HEK293 (cell line): ENCODE measurements around the gene WDR89.

Experiments used
- CTCF ChIA-PET: fragments of 350-600 bp; formaldehyde crosslinking; extraction: SDS; loops from one replicate; lab custom pipeline; 2021; ENCODE audit warnings: antibody characterized with exemption; lab: Yijun Ruan, JAX
- POLR2A ChIA-PET: fragments of 300-600 bp; formaldehyde crosslinking; extraction: SDS; loops from one replicate; lab custom pipeline; 2020; ENCODE audit warnings: antibody characterized with exemption, inconsistent platforms; lab: Yijun Ruan, JAX
- H3K27ac ChIP-seq: fragments of 200-500 bp; sonication (Bioruptor generic); 2 replicates; pipeline ENCODE4 v1.5.1; 2014; ENCODE audit warnings: low read depth, low read length, control low read depth, inconsistent platforms; ENCODE audit errors: extremely low read depth
- H3K36me3 ChIP-seq, 2 experiments: fragments of 200-500 bp in 1 of 2; sonication (Bioruptor generic) in 1 of 2; 1 replicate in 1 of 2; 2 replicates in 1 of 2; pipeline ENCODE4 v1.5.1; 2014 to 2017; ENCODE audit warnings: inconsistent platforms in 2 of 2, low read length in 2 of 2; ENCODE audit not compliant: control insufficient read depth in 2 of 2, insufficient read depth in 1 of 2
- H3K4me1 ChIP-seq: fragments of 200-500 bp; sonication (Bioruptor generic); 2 replicates; pipeline ENCODE4 v1.5.1; 2014; ENCODE audit warnings: mild to moderate bottlenecking, low read length, inconsistent platforms; ENCODE audit not compliant: control insufficient read depth, insufficient read depth
- H3K4me3 ChIP-seq: 2 replicates; pipeline ENCODE4 v1.5.1; 2011; ENCODE audit warnings: low read depth, mild to moderate bottlenecking, control low read depth, low read length, moderate library complexity
- H3K9me3 ChIP-seq: fragments of 200-500 bp; sonication (Bioruptor generic); 2 replicates; pipeline ENCODE4 v1.5.1; 2014; ENCODE audit warnings: low read depth, low read length, inconsistent platforms; ENCODE audit not compliant: control insufficient read depth, insufficient read depth
- KLF16 ChIP-seq: fragments of 450-650 bp; formaldehyde crosslinking; IDR thresholded peaks from 2 replicates; pipeline ENCODE4 v1.5.1; 2017; ENCODE audit warnings: missing biosample characterization, missing genetic modification characterization
- ZFP41 ChIP-seq: fragments of 450-650 bp; formaldehyde crosslinking; IDR thresholded peaks from 2 replicates; pipeline ENCODE4 v1.5.1; 2016; ENCODE audit warnings: missing biosample characterization, missing genetic modification characterization, borderline replicate concordance
- ZNF138 ChIP-seq: fragments of 450-650 bp; formaldehyde crosslinking; IDR thresholded peaks from 2 replicates; pipeline ENCODE4 v1.5.1; 2016; ENCODE audit warnings: missing biosample characterization, missing genetic modification characterization, borderline replicate concordance
- ZNF292 ChIP-seq: fragments of 450-650 bp; formaldehyde crosslinking; IDR thresholded peaks from 2 replicates; pipeline ENCODE4 v1.5.1; 2016; ENCODE audit warnings: low read depth, missing biosample characterization, missing genetic modification characterization, borderline replicate concordance
- ZNF366 ChIP-seq: fragments of 450-650 bp; formaldehyde crosslinking; conservative IDR thresholded peaks from 2 replicates; pipeline ENCODE4 v1.5.1; 2016; ENCODE audit warnings: missing biosample characterization, missing genetic modification characterization
- ZNF37A ChIP-seq: fragments of 450-650 bp; IDR thresholded peaks from 2 replicates; pipeline ENCODE4 v1.5.1; 2018; ENCODE audit warnings: missing biosample characterization, missing genetic modification characterization
- ZNF549 ChIP-seq: fragments of 450-650 bp; IDR thresholded peaks from 2 replicates; pipeline ENCODE4 v1.5.1; 2018; ENCODE audit warnings: missing biosample characterization, missing genetic modification characterization, mild to moderate bottlenecking, inconsistent platforms, moderate library complexity
- ZNF624 ChIP-seq: fragments of 450-650 bp; formaldehyde crosslinking; IDR thresholded peaks from 2 replicates; pipeline ENCODE4 v1.5.1; 2017; ENCODE audit warnings: missing biosample characterization, missing genetic modification characterization
- ZNF654 ChIP-seq: fragments of 450-650 bp; formaldehyde crosslinking; IDR thresholded peaks from 2 replicates; pipeline ENCODE4 v1.5.1; 2016; ENCODE audit warnings: low read depth, missing biosample characterization, missing genetic modification characterization
- ZNF701 ChIP-seq: fragments of 450-650 bp; formaldehyde crosslinking; IDR thresholded peaks from 2 replicates; pipeline ENCODE4 v1.5.1; 2016; ENCODE audit warnings: missing biosample characterization, missing genetic modification characterization
- ZNF792 ChIP-seq: fragments of 450-650 bp; formaldehyde crosslinking; IDR thresholded peaks from 2 replicates; pipeline ENCODE4 v1.5.1; 2016; ENCODE audit warnings: missing biosample characterization, missing genetic modification characterization
- TF ChIP-seq, protein P1 (sequence below): fragments of 450-650 bp; formaldehyde crosslinking; IDR thresholded peaks from 2 replicates; pipeline ENCODE4 v1.5.1; 2016; ENCODE audit warnings: missing biosample characterization, missing genetic modification characterization
- TF ChIP-seq, protein P2 (sequence below): fragments of 450-650 bp; formaldehyde crosslinking; IDR thresholded peaks from 2 replicates; pipeline ENCODE4 v1.5.1; 2016; ENCODE audit warnings: missing biosample characterization, missing genetic modification characterization
- TF ChIP-seq, protein P3 (sequence below): fragments of 450-650 bp; formaldehyde crosslinking; IDR thresholded peaks from 2 replicates; pipeline ENCODE4 v1.5.1; 2016; ENCODE audit warnings: missing biosample characterization, missing genetic modification characterization
- TF ChIP-seq, protein P4 (sequence below): fragments of 450-650 bp; formaldehyde crosslinking; IDR thresholded peaks from 2 replicates; pipeline ENCODE4 v1.5.1; 2016; ENCODE audit warnings: missing biosample characterization, missing genetic modification characterization

Gene WDR89

DNA sequence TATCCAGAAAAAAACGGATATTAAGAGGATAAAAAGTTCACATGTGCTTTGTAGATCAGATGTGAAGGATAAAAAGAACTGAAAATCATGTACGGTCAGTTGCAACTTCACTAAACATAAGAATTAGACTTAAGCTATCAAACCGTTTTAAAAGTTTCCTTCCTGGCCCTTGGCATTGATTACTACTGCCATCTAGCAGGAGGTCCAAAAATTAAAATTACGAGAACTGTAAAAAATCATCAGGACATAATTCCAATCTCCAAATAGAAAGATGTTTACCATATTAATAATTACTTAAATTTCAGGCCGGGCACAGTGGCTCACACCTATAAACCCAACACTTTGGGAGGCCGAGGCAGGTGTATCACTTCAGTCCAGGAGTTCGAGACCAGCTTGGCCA lies 7.9 kb downstream of the WDR89 start (continued):
- TF ChIP-seq ZNF138 (tag by site-specific recombination) = no peak
- TF ChIP-seq, protein P1, sequence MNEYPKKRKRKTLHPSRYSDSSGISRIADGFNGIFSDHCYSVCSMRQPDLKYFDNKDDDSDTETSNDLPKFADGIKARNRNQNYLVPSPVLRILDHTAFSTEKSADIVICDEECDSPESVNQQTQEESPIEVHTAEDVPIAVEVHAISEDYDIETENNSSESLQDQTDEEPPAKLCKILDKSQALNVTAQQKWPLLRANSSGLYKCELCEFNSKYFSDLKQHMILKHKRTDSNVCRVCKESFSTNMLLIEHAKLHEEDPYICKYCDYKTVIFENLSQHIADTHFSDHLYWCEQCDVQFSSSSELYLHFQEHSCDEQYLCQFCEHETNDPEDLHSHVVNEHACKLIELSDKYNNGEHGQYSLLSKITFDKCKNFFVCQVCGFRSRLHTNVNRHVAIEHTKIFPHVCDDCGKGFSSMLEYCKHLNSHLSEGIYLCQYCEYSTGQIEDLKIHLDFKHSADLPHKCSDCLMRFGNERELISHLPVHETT (tag by site-specific recombination) = no peak

DNA sequence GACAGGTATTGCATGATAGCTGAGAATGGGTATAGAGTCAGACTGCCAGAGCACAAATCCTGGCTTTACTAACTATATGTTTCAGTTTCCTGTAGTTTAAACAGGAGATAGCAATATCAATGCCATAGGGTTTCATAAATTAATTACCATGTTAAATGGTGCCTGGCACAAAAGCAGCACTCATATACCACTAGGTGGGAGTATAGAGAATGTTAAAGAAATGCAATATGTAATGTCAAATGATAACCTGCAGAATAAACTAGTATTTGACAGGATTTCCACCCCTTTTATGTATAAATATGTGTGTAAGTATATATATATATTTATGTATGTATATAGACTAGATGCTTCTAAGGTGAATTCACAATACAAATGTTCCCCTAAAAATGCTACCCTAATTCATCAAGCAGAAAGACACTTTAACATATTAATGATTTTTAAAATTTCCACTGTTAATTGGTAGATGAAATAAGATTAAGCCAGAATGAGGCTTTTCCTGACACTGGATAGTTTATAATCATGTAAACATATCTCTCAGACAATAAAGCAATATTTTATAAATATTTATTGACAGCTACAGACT lies 8.6 kb downstream of the WDR89 start:
- no peak overlapping the region for H3K4me3 ChIP-seq
- peaks cover 0 to 3% of the 10 kb centered on the region in 2 experiments; a peak in 2 of 3 replicates for H3K36me3 ChIP-seq
- ChIA-PET POLR2A (no interaction called here), CTCF (interaction anchor here (0.6 to 2.8 kb wide), 7 partner anchors 9 to 244 kb away, joined by 3 to 9 read pairs (median 3); partner anchors contain the start of gene WDR89)
- H3K4me1 ChIP-seq = 0 out of 2 replicates have a peak, but pooled peaks cover 3% of the 10 kb centered on the region
- no peak for TF ChIP-seq ZNF792
- peak; percentile 28; the same call in 1 of the 2 replicates for TF ChIP-seq ZNF654 (tag by site-specific recombination)
- no peak for TF ChIP-seq ZNF37A (tag by site-specific recombination)
- no peak overlapping the region for H3K27ac ChIP-seq
- H3K9me3 ChIP-seq = no peaks in the 10 kb centered on the region

DNA sequence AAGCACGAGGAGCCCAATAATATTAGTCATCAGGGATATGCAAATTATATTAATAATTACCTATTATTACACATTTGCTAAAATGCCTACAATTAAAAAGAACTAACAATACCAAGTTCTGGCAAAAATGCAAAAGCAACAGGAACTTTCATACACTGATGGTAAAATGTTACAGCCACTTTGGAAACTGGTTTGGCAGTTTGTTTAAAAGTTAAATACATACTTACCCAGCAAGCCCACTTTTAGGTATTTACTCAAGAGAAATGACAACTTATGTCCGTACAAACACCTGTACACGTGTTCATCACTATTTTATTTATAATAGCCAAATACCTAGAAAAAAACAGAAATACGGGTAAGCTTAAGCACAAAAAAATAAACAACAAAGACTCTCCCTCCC lies 17.0 kb downstream of the WDR89 start:
- Histone ChIP-seq H3K36me3 (peaks cover 6 to 13% of the 10 kb centered on the region in 2 experiments; a peak in 2 of 3 replicates), H3K27ac (no peak overlapping the region), H3K4me3 (no peak overlapping the region), H3K4me1 (no peaks in the 10 kb centered on the region), H3K9me3 (no peaks in the 10 kb centered on the region)
- CTCF ChIA-PET = no interaction called here
- no peak for TF ChIP-seq ZNF701 (tag by site-specific recombination)
- TF ChIP-seq, protein P2, sequence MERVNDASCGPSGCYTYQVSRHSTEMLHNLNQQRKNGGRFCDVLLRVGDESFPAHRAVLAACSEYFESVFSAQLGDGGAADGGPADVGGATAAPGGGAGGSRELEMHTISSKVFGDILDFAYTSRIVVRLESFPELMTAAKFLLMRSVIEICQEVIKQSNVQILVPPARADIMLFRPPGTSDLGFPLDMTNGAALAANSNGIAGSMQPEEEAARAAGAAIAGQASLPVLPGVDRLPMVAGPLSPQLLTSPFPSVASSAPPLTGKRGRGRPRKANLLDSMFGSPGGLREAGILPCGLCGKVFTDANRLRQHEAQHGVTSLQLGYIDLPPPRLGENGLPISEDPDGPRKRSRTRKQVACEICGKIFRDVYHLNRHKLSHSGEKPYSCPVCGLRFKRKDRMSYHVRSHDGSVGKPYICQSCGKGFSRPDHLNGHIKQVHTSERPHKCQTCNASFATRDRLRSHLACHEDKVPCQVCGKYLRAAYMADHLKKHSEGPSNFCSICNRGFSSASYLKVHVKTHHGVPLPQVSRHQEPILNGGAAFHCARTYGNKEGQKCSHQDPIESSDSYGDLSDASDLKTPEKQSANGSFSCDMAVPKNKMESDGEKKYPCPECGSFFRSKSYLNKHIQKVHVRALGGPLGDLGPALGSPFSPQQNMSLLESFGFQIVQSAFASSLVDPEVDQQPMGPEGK = no peak
- no peak for TF ChIP-seq ZNF549 (tag by site-specific recombination)
- TF ChIP-seq, protein P3, sequence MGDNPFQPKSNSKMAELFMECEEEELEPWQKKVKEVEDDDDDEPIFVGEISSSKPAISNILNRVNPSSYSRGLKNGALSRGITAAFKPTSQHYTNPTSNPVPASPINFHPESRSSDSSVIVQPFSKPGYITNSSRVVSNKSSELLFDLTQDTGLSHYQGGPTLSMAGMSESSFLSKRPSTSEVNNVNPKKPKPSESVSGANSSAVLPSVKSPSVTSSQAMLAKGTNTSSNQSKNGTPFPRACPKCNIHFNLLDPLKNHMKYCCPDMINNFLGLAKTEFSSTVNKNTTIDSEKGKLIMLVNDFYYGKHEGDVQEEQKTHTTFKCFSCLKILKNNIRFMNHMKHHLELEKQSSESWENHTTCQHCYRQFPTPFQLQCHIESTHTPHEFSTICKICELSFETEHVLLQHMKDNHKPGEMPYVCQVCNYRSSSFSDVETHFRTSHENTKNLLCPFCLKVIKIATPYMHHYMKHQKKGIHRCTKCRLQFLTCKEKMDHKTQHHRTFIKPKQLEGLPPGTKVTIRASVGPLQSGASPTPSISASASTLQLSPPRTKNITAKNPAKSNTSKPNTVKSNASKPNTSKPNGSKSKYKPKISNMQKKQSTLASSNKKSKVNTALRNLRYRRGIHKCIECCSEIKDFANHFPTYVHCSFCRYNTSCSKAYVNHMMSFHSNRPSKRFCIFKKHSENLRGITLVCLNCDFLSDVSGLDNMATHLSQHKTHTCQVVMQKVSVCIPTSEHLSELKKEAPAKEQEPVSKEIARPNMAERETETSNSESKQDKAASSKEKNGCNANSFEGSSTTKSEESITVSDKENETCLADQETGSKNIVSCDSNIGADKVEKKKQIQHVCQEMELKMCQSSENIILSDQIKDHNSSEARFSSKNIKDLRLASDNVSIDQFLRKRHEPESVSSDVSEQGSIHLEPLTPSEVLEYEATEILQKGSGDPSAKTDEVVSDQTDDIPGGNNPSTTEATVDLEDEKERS (tag by site-specific recombination) = no peak
- no peak for TF ChIP-seq ZNF292 (tag by site-specific recombination)
- TF ChIP-seq, protein P4, sequence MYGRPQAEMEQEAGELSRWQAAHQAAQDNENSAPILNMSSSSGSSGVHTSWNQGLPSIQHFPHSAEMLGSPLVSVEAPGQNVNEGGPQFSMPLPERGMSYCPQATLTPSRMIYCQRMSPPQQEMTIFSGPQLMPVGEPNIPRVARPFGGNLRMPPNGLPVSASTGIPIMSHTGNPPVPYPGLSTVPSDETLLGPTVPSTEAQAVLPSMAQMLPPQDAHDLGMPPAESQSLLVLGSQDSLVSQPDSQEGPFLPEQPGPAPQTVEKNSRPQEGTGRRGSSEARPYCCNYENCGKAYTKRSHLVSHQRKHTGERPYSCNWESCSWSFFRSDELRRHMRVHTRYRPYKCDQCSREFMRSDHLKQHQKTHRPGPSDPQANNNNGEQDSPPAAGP (tag by site-specific recombination) = no peak
- no peak for TF ChIP-seq KLF16
- TF ChIP-seq ZNF366 (tag by site-specific recombination) = no peak
- no peak for TF ChIP-seq ZFP41 (tag by site-specific recombination)
- no peak for TF ChIP-seq ZNF624 (tag by site-specific recombination)
- POLR2A ChIA-PET = no interaction called here
